AG09309 (cell line): ENCODE results near the gene PTBP1.

Source experiments
- DNase-seq: peaks from one replicate; pipeline ENCODE4 v3.0.0-alpha.2; 2010; ENCODE audit warnings: low read depth
- H3K4me3 ChIP-seq: 2 replicates; pipeline ENCODE4 v1.5.1; 2011; ENCODE audit warnings: mild to moderate bottlenecking, low read depth, low read length, moderate library complexity; ENCODE audit not compliant: control insufficient read depth
- CTCF ChIP-seq: IDR thresholded peaks from 2 replicates; pipeline ENCODE4 v1.5.1; 2011; ENCODE audit warnings: mild to moderate bottlenecking, low read depth, low read length, inconsistent platforms; ENCODE audit not compliant: insufficient read depth, control insufficient read depth; ENCODE audit errors: missing control alignments

PTBP1 gene

GRCh38 chr19:801030-801860 lies 4.0 kb downstream of the PTBP1 start:
- no peak for TF ChIP-seq CTCF

DNA sequence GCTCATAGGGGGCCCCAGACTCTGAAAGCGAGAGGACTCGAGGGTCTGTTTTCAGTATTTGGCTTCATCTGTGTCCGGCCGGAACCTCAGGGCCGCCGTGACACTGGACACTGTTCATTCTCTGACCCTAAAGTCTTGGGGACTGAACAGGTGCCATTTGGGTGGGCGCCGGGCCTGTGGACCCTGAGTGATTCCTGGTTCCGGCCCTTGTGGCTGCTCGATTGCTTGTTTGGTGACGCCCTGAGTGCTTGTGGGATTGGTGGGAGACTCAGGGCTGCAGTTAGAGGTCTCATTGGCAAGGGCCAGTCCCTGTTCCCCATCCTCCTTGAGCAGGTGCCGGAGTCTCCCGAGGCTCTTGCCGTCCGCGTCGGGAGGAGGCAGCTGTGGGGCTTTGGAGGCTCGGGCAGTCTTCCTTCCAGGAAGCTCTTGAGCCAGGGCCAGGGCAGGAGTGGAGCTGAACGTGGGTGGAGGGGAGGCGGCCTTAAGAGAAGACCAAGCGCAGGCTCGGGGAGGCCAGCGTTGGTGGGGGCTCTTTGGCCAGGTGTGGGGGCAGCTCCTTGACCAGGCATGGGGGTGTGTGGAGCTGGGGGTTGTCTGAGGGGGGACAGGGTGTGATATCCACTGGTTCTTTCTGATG lies 4.7 kb downstream of the PTBP1 start:
- TF ChIP-seq CTCF, result no peak
- no peak overlapping the region for H3K4me3 ChIP-seq
- no peak for DNase-seq

More at GRCh38 chr19:801030-801860, 4.0 kb downstream of the PTBP1 start:
- DNase-seq, result no peak
- peak overlapping the region; percentile 7 for H3K4me3 ChIP-seq

- H3K4me3 ChIP-seq, result no peak overlapping the region
- TF ChIP-seq CTCF, result no peak
- DNase-seq, result no peak
Measured at GRCh38 chr19:802498-803098, 5.3 kb downstream of the PTBP1 start.

DNA sequence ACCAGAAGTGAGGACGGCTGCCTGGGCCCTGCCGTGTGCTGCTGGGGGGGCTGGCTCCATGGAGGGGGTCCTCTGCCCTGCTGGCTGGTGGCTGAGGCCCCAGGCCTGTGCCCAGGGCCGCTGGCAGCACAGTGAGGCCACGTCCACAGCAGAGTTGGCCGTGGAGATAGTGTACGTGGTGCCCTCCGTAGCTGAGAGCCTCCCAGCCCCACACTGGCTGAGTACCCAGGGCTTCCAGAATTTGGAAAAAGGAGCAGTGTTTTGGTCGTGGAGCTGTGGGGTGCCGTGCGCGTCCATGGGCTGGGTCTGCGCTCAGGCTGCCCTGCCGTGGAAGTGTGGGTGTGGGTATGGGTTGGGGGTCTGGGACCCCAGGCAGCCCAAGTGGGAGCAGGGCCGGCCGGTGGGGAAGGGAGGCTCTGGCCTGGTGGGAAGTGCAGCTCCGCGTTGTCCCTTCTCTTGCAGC lies 5.9 kb downstream of the PTBP1 start:
- DNase-seq, result no peak

GRCh38 chr19:803686-804418 lies 6.6 kb downstream of the PTBP1 start:
- H3K4me3 ChIP-seq, result no peak overlapping the region
- no peak for TF ChIP-seq CTCF
- no peak for DNase-seq

More for the DNA sequence above, 5.9 kb downstream of the PTBP1 start:
- H3K4me3 ChIP-seq, result no peak overlapping the region
- no peak for TF ChIP-seq CTCF
